ENCODE measurements around the gene TMTC1. TPM values are rescaled to one million over a fixed set of nuclear protein-coding genes. Genes with fewer than 3 reads are reported as not detected.

The TMTC1 gene
- total RNA-seq, 1 donor from 2014 or later: 16.1 TPM

DNA sequence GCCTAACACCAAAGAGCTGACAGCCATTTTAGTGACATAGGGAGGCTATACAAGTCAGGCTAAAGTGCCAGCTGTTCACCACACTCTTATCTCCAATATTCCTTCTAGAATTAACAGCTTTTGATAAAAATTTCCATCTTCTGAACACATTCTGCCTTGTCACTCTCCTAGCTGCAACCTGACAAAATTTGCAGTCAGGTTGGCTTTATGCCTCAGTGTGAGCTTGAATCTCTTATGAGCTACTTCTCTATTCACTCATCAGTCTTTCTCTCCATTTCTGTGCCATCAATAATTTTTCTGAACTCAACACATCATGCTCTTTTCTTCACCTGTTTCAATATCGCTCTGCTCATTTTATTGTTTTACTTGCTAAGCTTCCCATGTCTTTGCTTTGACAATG, 50.2 kb downstream of the TMTC1 start:
- H3F3A ChIP-seq (ENCODE audit: low read depth): no peaks in the 10 kb centered on the region
- H4K20me1 ChIP-seq (ENCODE audit: low read depth): no peaks in the 10 kb centered on the region
- H3K27ac Mint-ChIP-seq: no peak overlapping the region
- no peaks in the 10 kb centered on the region for H3K9me3 Mint-ChIP-seq
- no peak overlapping the region for H2AFZ ChIP-seq (replicated peaks)
- TF ChIP-seq, protein P1, sequence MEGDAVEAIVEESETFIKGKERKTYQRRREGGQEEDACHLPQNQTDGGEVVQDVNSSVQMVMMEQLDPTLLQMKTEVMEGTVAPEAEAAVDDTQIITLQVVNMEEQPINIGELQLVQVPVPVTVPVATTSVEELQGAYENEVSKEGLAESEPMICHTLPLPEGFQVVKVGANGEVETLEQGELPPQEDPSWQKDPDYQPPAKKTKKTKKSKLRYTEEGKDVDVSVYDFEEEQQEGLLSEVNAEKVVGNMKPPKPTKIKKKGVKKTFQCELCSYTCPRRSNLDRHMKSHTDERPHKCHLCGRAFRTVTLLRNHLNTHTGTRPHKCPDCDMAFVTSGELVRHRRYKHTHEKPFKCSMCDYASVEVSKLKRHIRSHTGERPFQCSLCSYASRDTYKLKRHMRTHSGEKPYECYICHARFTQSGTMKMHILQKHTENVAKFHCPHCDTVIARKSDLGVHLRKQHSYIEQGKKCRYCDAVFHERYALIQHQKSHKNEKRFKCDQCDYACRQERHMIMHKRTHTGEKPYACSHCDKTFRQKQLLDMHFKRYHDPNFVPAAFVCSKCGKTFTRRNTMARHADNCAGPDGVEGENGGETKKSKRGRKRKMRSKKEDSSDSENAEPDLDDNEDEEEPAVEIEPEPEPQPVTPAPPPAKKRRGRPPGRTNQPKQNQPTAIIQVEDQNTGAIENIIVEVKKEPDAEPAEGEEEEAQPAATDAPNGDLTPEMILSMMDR (IDR thresholded peaks at IDR 0.05): no peak
- no peak for TF ChIP-seq EZH2phosphoT487 (IDR thresholded peaks at IDR 0.05)
- no peak for TF ChIP-seq EZH2 (IDR thresholded peaks at IDR 0.05)
- H3K27me3 ChIP-seq: no peaks in the 10 kb centered on the region
- peaks cover 8% of the 10 kb centered on the region for H3K4me1 Mint-ChIP-seq
- peaks cover 7% of the 10 kb centered on the region for H3K36me3 Mint-ChIP-seq
- no peak overlapping the region for H3K9ac ChIP-seq
- H3K4me2 ChIP-seq: no peak overlapping the region
- H3K4me3 Mint-ChIP-seq: no peak overlapping the region
- H3K36me3 ChIP-seq: no peaks in the 10 kb centered on the region
- H3K79me2 ChIP-seq (ENCODE audit: low read depth): no peaks in the 10 kb centered on the region
- H3K9me3 ChIP-seq (ENCODE audit: low read depth): no peaks in the 10 kb centered on the region
- no peak overlapping the region for H3K27ac ChIP-seq
- peaks cover 4% of the 10 kb centered on the region for H3K4me1 ChIP-seq
- H3K4me3 ChIP-seq: no peak overlapping the region
- DNase-seq (ENCODE audit: low spot score): no peak
- H3K27me3 Mint-ChIP-seq (ENCODE audit: insufficient read depth, low read depth): no peaks in the 10 kb centered on the region

DNA sequence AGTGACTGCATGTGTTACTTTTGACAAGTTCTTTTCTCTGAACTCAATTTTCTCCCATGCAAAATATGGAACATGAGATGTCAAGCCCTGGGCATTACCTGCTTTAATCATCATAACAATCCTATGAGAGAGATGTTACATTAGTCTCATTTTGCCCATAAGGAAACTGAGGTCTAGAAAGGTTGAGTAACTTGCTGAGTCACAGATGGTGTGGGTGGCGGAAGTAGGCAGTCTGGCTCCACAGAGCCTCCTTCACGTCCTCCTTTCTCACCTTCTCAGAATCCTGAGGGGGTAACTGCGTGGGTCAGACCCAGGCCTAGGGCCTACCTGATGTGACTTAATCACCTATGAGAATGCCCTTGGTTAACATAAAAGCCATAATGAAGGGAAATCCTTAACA, 50.7 kb downstream of the TMTC1 start:
- no peak for DNase-seq (ENCODE audit: low spot score)
- H3K4me1 Mint-ChIP-seq: peaks cover 8% of the 10 kb centered on the region
- H3K9ac ChIP-seq: no peak overlapping the region
- no peak overlapping the region for H3K4me3 Mint-ChIP-seq
- H3K79me2 ChIP-seq (ENCODE audit: low read depth): no peaks in the 10 kb centered on the region
- no peaks in the 10 kb centered on the region for H3K27me3 Mint-ChIP-seq (ENCODE audit: insufficient read depth, low read depth)
- H3F3A ChIP-seq (ENCODE audit: low read depth): no peaks in the 10 kb centered on the region
- peaks cover 4% of the 10 kb centered on the region for H3K4me1 ChIP-seq
- H4K20me1 ChIP-seq (ENCODE audit: low read depth): no peaks in the 10 kb centered on the region
- H3K9me3 ChIP-seq (ENCODE audit: low read depth): no peaks in the 10 kb centered on the region
- no peaks in the 10 kb centered on the region for H3K27me3 ChIP-seq
- no peak overlapping the region for H2AFZ ChIP-seq (replicated peaks)
- no peaks in the 10 kb centered on the region for H3K9me3 Mint-ChIP-seq
- TF ChIP-seq EZH2phosphoT487 (IDR thresholded peaks at IDR 0.05) (no peak), EZH2 (IDR thresholded peaks at IDR 0.05) (no peak)
- TF ChIP-seq, protein P1 (IDR thresholded peaks at IDR 0.05): no peak
- no peak overlapping the region for H3K4me3 ChIP-seq
- H3K36me3 Mint-ChIP-seq: peaks cover 7% of the 10 kb centered on the region
- no peaks in the 10 kb centered on the region for H3K36me3 ChIP-seq
- H3K27ac ChIP-seq: no peak overlapping the region
- H3K4me2 ChIP-seq: no peak overlapping the region
- H3K27ac Mint-ChIP-seq: no peak overlapping the region

DNA sequence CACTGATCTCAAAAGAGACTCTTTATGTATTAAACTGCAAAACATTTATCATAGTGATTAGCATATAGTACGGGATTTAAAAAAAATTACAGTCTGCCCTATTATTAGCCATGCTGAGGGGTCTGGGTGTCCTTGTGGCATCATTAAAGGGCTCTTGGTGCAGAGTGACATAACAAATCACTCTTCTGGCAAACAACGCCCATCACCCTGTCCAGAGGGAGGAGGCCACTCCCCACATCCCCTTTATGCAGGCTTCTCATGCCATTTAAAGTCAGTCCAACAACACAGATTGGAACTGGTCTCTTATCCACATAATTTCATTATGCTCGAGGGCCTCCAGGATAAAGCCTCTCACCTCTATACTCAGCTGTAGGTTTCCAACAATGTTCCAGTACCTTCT, 51.1 kb downstream of the TMTC1 start:
- no peaks in the 10 kb centered on the region for H3F3A ChIP-seq (ENCODE audit: low read depth)
- H3K4me2 ChIP-seq: no peak overlapping the region
- H3K9me3 ChIP-seq (ENCODE audit: low read depth): no peaks in the 10 kb centered on the region

More for the DNA sequence above, 51.1 kb downstream of the TMTC1 start:
- H4K20me1 ChIP-seq (ENCODE audit: low read depth): no peaks in the 10 kb centered on the region
- no peak for DNase-seq (ENCODE audit: low spot score)
- H3K4me1 ChIP-seq: peaks cover 4% of the 10 kb centered on the region
- no peaks in the 10 kb centered on the region for H3K27me3 ChIP-seq
- Mint-ChIP-seq H3K9me3 (no peaks in the 10 kb centered on the region), H3K4me1 (peaks cover 13% of the 10 kb centered on the region), H3K4me3 (no peak overlapping the region), H3K27me3 (ENCODE audit: insufficient read depth, low read depth) (no peaks in the 10 kb centered on the region), H3K36me3 (peaks cover 10% of the 10 kb centered on the region), H3K27ac (no peak overlapping the region)
- no peak overlapping the region for H3K9ac ChIP-seq
- no peak overlapping the region for H3K27ac ChIP-seq
- no peak for TF ChIP-seq EZH2phosphoT487 (IDR thresholded peaks at IDR 0.05)
- TF ChIP-seq EZH2 (IDR thresholded peaks at IDR 0.05): no peak
- TF ChIP-seq, protein P1 (IDR thresholded peaks at IDR 0.05): no peak
- no peak overlapping the region for H3K4me3 ChIP-seq
- no peaks in the 10 kb centered on the region for H3K36me3 ChIP-seq
- H2AFZ ChIP-seq (replicated peaks): no peak overlapping the region
- no peaks in the 10 kb centered on the region for H3K79me2 ChIP-seq (ENCODE audit: low read depth)
